HG03139 (cell line): ENCODE data around the gene RASAL2.
"Not testable (repeated sequence)": the region's sequence is repeated elsewhere in the genome, so short reads cannot be mapped to it uniquely, and the experiment has no call there.

Experiments
- ATAC-seq: cut with Tn5 transposase; IDR thresholded peaks from one replicate; pipeline ENCODE4 v1.9.1; 2021; ENCODE audit not compliant: unreplicated experiment

The RASAL2 gene

DNA sequence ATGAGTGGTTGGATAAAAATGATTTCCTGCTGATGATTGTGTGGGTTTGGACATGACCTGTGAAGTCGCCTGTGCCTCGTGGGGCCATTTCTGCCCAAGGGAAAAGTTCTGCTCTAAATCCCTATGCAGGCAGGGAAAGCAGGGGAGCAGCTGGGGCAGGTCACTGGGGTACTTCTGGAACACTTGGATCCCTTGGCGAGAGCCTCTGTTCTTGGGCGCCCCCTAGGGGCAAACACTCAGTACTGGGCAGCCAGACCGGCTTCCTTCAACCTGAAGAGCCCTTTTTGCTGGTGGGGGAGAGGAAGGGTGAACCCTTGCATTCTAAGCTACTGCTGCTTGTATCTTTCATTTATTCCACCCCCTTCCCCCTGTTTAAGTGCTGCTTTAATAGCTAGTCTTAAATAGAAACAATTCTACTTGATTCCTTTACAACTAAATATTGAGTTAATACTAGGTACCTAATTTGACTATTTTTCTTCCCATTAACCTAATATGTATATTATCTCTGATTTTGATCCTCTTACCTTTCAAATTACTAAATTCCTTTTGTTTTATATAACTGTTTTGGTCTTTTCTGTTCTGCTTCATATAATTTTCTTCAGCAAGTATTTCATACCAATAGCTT lies 407.9 kb downstream of the RASAL2 start:
- ATAC-seq, result peak; percentile 75

GRCh38 chr1:178502330-178502714 lies 408.4 kb downstream of the RASAL2 start:
- no peak for ATAC-seq

DNA sequence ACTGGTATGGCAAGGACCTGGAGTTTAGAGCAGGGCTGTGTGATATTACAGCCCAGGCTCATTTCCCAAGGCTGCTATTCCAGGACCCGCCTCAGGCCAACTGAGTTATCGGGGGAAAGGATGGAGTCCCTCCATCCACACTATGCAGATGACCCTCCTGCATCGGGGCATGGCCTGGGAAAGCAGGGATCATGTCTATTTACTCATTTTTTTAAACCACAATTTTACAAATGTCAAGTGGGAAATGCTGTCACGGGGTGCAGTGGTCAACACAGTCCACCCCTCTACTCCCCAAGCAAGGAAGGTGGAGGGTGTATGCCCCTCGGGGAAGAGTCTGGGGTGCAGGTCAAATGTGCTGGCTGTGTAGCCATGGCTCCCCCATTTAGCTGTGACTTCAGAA lies 409.0 kb downstream of the RASAL2 start:
- ATAC-seq, result no peak

DNA sequence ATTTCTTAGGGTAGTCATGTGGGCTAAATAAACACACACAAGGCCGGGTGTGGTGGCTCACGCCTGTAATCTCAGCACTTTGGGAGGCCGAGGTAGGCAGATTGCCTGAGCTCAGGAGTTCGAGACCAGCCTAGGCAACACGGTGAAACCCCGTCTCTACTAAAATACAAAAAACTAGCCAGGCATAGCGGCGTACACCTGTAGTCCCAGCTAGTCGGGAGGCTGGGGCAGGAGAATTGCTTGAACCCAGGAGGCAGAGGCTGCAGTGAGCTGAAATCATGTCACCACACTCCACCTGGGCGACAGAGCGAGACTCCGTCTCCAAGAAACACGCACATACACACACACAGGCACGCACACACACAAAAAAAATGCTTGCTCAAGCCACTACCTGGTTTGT lies 409.4 kb downstream of the RASAL2 start:
- not testable (repeated sequence) for ATAC-seq

GRCh38 chr1:178503849-178504248 lies 409.9 kb downstream of the RASAL2 start:
- no peak for ATAC-seq

- ATAC-seq, result no peak
Measured at GRCh38 chr1:178504286-178504685, 410.4 kb downstream of the RASAL2 start.

GRCh38 chr1:178506177-178506576 lies 412.3 kb downstream of the RASAL2 start:
- ATAC-seq, result no peak

GRCh38 chr1:178506669-178507068 lies 412.8 kb downstream of the RASAL2 start:
- ATAC-seq, result no peak

GRCh38 chr1:178509414-178510007 lies 415.6 kb downstream of the RASAL2 start:
- no peak for ATAC-seq

- no peak for ATAC-seq
Measured at GRCh38 chr1:178510155-178510554, 416.3 kb downstream of the RASAL2 start.

DNA sequence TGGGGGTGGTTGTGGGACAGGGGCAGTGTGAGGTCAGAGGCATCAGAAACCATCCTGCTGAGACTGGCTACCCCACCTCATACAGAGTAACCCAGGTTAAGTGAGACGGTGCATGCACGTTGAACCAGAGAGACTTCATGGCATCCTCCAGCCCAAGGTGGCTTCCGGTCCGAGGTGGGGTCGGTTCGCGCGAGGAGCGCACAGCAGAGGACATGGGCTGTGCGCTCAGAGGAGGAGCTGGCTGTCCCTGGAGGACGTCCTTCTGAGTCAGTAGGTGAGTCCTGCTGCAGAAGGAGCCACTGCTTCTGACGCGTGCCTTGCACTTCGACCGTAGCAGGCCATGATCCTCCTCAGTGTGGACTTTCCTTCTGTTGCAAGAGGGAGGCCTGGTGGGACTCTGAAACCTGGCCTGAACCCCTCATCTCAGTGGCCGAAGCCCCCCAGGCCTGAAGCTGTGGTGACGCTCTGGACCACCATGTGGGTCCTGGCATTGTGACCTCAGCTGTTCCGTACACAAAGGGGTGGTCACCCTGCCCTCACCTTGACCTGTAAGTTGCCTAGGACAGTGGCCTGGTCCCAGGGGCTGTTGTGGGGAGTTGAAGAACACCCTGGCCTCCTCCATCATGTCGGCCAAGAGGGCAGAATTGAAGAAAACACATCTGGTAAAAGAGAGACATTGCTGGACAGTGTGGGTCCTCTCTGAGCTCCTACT lies 418.8 kb downstream of the RASAL2 start, which contains the start of gene TEX35:
TEX35 (plus strand) TSS at position 544 of the 712 bp plus-strand sequence; CDS start at position 624, 80 bp downstream.
- no peak for ATAC-seq

DNA sequence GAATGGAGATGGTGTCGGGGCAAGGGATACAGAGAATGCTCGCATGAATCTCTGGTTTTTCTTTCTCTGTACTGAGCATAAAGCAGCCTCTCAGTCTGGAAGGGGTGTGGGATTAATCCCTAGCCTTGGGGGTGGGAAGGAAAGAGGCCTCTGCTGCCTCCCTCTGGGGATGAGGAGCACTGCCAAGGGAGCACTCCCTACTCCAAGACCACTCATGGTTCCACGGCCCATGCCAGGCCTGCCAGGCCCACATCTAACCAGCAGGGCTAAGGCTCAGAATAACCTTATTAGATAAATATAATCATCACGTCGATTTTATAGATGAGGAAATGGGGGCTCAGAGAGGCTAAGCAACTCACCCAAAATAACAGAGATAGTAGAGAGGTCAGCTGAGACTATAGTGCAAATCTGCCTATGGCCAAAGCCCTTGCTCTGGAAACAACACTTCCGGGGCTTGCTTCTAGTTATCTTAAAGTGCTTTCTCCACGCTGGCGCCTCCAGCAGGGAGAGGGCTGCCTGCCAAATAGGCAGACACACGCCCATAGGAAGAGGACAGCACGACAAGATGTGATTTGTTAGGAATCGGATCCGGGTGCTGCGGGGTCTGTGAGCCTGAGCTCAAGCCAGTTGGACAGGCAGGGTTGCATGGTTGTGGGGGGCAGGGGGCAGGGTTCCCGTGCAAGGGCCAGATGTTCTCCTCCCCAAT lies 419.5 kb downstream of the RASAL2 start:
- ATAC-seq, result no peak

DNA sequence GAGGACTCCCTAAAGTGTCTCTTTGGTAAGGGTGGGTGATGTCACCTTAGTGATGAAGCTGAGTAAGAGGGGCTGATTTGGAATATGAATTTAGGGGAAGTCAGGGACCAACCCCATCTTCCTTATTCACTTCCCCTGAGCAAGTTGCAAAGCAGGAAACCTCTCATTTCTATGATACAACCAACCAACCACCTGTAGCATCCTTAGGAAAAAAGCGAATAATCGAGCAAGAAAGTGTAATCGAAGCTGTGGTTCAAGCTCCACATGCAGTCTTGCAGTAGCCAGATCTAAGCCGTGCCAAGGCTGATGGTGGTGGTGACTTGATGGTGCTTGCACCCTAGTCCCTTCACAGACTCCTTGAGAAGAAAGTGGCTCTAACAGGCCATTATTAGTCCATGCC lies 422.2 kb downstream of the RASAL2 start:
- no peak for ATAC-seq

DNA sequence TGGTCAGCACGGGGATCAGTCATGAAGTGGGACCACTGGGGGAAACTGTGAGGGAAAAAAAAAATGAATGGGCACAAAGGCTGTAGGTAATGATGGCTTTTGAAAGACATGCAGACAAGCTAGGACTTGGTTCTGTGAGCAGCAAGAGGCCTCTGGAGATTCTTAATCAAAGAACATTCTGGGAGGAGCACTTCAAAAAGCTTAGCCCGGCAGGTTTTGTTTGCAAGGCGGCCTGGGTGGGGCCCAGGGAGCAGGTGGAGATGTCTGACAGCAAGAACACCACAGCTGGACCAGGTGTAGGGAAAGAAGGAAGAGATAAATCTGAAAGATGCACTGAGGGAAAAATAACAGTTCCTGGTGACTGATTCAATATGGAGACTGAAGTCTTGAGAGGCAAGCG lies 425.0 kb downstream of the RASAL2 start:
- no peak for ATAC-seq

- ATAC-seq, result no peak
Measured at GRCh38 chr1:178520803-178521202, 426.9 kb downstream of the RASAL2 start.

- no peak for ATAC-seq
Measured at GRCh38 chr1:178521241-178521640, 427.3 kb downstream of the RASAL2 start.

DNA sequence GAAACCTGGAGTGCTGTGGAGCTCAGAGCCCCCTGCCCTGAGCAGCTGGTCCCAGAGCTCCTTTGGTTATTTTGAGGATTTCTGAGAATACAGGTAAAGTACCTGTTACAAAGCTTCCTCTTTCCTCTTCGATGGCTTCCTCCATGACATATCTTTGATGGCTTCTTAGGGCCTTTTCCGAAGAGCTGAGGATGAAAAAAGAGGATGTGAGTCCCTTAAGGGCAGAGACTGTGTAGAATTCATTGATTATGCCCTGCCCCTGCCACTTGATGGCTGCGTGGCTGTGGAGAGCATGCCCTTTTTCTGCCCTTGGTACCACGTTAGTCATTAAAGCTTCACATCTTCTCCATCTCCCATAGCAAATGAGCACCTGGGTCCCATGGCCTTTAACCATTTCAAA lies 433.2 kb downstream of the RASAL2 start:
- ATAC-seq, result no peak

DNA sequence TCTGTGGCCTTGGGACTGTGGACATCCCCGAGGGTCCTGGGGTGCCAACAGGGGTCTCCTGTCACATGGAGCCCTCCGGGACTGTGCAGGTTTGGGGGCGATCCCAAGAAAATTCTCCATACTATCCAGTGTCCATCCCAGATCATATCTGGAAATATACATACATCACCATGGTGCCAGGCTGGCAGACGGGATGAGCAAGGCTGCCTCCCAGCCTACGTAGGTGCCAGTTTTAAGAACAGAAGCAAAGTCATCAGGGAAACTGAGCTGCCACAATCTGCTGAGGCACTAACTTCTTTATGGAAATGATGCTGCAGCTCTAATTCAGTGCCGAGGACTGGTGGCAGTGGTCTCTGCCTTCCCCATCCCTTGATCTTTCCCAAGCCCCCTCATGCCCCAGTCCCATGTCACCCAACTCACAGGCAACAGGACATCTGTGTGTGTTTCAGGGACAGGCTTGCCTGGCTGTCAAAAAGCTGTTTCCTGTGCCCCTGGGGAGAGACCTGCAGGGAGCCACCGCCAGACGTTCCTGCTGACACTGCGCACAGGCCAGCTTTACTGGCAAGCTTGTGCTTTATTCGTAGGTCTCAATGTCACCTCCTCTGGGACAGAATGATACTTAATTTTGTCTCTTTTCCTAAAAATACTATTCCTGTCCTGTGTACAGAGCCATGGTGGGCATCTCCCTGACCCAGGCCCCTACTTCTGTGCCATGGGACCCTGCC lies 434.5 kb downstream of the RASAL2 start:
- ATAC-seq, result no peak

- ATAC-seq, result no peak
Measured at GRCh38 chr1:178528953-178529335, 435.0 kb downstream of the RASAL2 start.

DNA sequence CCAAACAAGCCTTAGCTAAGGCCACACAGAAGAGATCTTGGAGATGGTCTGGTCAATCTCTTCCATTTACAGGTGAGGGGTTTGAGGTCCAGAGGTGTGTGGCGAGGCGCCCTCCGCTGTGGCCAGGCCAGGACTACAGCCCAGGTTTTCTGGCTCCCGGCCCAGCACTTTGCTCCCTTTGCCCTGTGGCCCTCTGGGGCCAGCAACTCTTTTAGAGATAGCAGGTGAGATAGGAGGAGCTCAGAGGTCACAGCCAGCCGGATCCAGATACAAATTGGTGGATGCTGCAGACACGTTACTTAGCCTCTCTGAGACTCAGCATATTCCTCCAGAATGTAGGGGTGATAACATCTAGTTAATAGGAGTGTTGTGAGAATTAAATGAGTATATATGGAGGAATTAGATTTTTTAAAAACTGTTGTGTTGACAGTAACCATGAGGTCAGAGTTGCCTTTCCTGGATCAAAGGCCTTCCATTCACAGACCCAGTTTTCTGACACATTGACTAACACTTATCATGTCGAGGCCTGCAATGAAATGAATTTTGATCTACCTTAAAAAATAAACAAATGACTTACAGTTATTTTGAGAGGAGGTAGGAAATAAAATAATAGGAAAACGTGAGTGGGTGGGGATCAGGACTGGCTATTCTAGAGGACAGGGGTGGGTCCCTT lies 435.6 kb downstream of the RASAL2 start:
- ATAC-seq, result no peak

- ATAC-seq, result no peak
Measured at GRCh38 chr1:178530037-178530402, 436.1 kb downstream of the RASAL2 start.
